HEK293T (cell line): Measurements from ENCODE around the gene KNSTRN.
A peak's percentile ranks its signal among the peaks of the same experiment; 100 is the strongest.

ENCODE experiments used
- CTCF ChIA-PET: fragments of 350-600 bp; formaldehyde crosslinking; extraction: SDS; loops from one replicate; lab custom pipeline; 2021; ENCODE audit warnings: antibody characterized with exemption, inconsistent platforms; lab: Yijun Ruan, JAX
- POLR2A ChIA-PET: fragments of 350-600 bp; formaldehyde crosslinking; extraction: SDS; loops from one replicate; lab custom pipeline; 2020; ENCODE audit warnings: antibody characterized with exemption, inconsistent platforms; lab: Yijun Ruan, JAX
- DNase-seq: peaks from one replicate; pipeline ENCODE4 v3.0.0; 2012; ENCODE audit warnings: mixed read lengths; ENCODE audit errors: extremely low spot score
- ARNT ChIP-seq: fragments of 450-650 bp; IDR thresholded peaks from 2 replicates; pipeline ENCODE4 v1.6.1; 2017; ENCODE audit warnings: mild to moderate bottlenecking
- BHLHE40 ChIP-seq: fragments of 450-650 bp; IDR thresholded peaks from 2 replicates; pipeline ENCODE4 v1.6.1; 2016; ENCODE audit warnings: mild to moderate bottlenecking, moderate library complexity, borderline replicate concordance
- CTBP1 ChIP-seq: fragments of 450-650 bp; IDR thresholded peaks from 2 replicates; pipeline ENCODE4 v1.6.1; 2016; ENCODE audit warnings: borderline replicate concordance
- ELF4 ChIP-seq: fragments of 450-650 bp; IDR thresholded peaks from 2 replicates; pipeline ENCODE4 v1.6.1; 2017; ENCODE audit warnings: antibody characterized with exemption
- FOXA1 ChIP-seq: fragments of 450-650 bp; IDR thresholded peaks from 2 replicates; pipeline ENCODE4 v1.6.1; 2016; ENCODE audit warnings: mild to moderate bottlenecking
- FOXK2 ChIP-seq: fragments of 450-650 bp; IDR thresholded peaks from 2 replicates; pipeline ENCODE4 v1.6.1; 2016; ENCODE audit warnings: mild to moderate bottlenecking
- FOXM1 ChIP-seq: fragments of 450-650 bp; IDR thresholded peaks from 2 replicates; pipeline ENCODE4 v1.6.1; 2017; ENCODE audit warnings: mild to moderate bottlenecking, borderline replicate concordance
- HDGF ChIP-seq: fragments of 450-650 bp; IDR thresholded peaks from 2 replicates; pipeline ENCODE4 v1.6.1; 2017; ENCODE audit warnings: antibody characterized with exemption, borderline replicate concordance
- L3MBTL2 ChIP-seq: fragments of 450-650 bp; conservative IDR thresholded peaks from 2 replicates; pipeline ENCODE4 v1.6.1; 2016; ENCODE audit warnings: mild to moderate bottlenecking
- LEF1 ChIP-seq: fragments of 450-650 bp; IDR thresholded peaks from 2 replicates; pipeline ENCODE4 v1.6.1; 2017; ENCODE audit warnings: mild to moderate bottlenecking, borderline replicate concordance
- NFRKB ChIP-seq: fragments of 450-650 bp; IDR thresholded peaks from 2 replicates; pipeline ENCODE4 v1.6.1; 2016; ENCODE audit warnings: mild to moderate bottlenecking, moderate library complexity
- PKNOX1 ChIP-seq: fragments of 450-650 bp; IDR thresholded peaks from 2 replicates; pipeline ENCODE4 v1.6.1; 2016
- SP1 ChIP-seq: fragments of 450-650 bp; IDR thresholded peaks from 2 replicates; pipeline ENCODE4 v1.6.1; 2017
- SUZ12 ChIP-seq: fragments of 450-650 bp; IDR thresholded peaks from 2 replicates; pipeline ENCODE4 v1.6.1; 2016; ENCODE audit warnings: mild to moderate bottlenecking
- TARDBP ChIP-seq: fragments of 450-650 bp; IDR thresholded peaks from 2 replicates; pipeline ENCODE4 v1.6.1; 2016
- ZNF384 ChIP-seq: fragments of 450-650 bp; IDR thresholded peaks from 2 replicates; pipeline ENCODE4 v1.6.1; 2016

Gene KNSTRN

DNA sequence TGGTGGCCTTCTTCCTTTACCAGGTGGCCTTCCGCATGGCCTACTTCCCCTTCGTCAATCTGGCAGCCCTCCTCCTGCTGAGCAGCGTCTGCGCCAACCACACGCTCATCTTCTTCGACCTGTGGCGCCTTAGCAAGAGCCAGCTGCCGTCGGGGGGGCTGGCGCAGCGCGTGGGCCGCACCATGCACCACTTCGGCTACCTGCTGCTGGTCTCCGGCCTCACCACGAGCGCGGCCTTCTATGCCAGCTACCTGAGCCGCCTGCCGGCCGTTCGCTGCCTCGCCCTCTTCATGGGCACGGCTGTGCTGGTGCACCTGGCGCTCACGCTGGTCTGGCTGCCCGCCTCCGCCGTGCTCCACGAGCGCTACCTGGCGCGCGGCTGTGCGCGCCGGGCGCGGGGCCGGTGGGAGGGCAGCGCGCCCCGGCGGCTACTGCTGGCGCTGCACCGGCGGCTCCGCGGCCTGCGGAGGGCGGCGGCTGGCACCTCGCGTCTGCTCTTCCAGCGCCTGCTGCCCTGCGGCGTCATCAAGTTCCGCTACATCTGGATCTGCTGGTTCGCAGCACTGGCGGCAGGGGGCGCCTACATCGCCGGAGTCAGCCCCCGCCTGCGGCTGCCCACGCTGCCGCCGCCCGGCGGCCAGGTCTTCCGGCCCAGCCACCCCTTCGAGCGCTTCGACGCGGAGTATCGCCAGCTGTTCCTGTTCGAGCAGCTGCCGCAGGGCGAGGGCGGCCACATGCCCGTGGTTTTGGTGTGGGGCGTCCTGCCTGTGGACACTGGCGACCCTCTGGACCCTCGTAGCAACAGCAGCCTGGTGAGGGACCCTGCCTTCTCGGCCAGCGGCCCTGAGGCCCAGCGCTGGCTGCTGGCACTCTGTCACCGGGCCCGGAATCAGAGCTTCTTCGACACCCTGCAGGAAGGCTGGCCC, 14.6 kb upstream of the KNSTRN start:
- peak; percentile 95 for TF ChIP-seq L3MBTL2
- TF ChIP-seq FOXM1, result no peak
- DNase-seq, result peak; percentile 82
- CTCF ChIA-PET, result interaction anchor here (0.7 to 1.1 kb wide), 4 partner anchors 25 to 152 kb away, joined by 3 read pairs; no protein-coding TSS in a partner anchor
- POLR2A ChIA-PET, result interaction anchor here (1.0 to 1.1 kb wide), 2 partner anchors 14 to 23 kb away, joined by 3 to 5 read pairs; partner anchors contain the start of gene KNSTRN

DNA sequence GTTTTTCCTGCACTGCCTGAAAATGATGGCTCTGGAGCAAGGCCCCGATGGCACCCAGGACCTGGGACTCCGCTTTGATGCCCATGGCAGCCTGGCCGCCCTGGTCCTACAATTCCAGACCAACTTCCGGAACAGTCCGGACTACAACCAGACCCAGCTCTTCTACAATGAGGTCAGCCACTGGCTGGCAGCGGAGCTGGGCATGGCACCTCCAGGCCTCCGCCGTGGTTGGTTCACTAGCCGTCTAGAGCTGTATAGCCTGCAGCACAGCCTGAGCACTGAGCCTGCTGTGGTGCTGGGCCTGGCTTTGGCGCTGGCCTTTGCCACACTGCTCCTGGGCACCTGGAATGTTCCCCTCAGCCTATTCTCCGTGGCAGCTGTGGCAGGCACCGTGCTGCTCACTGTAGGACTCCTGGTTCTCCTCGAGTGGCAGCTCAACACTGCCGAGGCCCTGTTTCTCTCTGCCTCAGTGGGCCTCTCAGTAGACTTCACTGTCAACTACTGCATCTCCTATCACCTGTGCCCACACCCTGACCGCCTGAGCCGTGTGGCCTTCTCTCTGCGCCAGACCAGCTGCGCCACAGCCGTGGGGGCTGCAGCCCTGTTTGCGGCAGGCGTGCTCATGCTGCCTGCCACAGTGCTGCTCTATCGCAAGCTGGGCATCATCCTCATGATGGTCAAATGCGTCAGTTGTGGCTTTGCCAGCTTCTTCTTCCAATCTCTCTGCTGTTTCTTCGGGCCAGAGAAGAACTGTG, 13.6 kb upstream of the KNSTRN start:
- ChIA-PET POLR2A (interaction anchor here (1.0 to 1.5 kb wide), 3 partner anchors 13 to 37 kb away, joined by 3 to 5 read pairs (median 4); partner anchors contain the start of genes IVD and KNSTRN), CTCF (interaction anchor here (0.6 to 1.2 kb wide), 7 partner anchors 14 to 151 kb away, joined by 3 to 4 read pairs (median 3); partner anchors contain the start of gene IVD)
- no peak for TF ChIP-seq ELF4
- TF ChIP-seq SP1, result no peak
- no peak for TF ChIP-seq FOXA1
- no peak for TF ChIP-seq CTBP1
- TF ChIP-seq BHLHE40, result no peak
- TF ChIP-seq SUZ12, result no peak
- TF ChIP-seq PKNOX1, result no peak
- no peak for TF ChIP-seq TARDBP
- TF ChIP-seq FOXK2, result no peak
- TF ChIP-seq LEF1, result no peak
- TF ChIP-seq L3MBTL2, result no peak
- no peak for TF ChIP-seq HDGF
- TF ChIP-seq FOXM1, result no peak
- no peak for TF ChIP-seq ARNT
- no peak for DNase-seq

DNA sequence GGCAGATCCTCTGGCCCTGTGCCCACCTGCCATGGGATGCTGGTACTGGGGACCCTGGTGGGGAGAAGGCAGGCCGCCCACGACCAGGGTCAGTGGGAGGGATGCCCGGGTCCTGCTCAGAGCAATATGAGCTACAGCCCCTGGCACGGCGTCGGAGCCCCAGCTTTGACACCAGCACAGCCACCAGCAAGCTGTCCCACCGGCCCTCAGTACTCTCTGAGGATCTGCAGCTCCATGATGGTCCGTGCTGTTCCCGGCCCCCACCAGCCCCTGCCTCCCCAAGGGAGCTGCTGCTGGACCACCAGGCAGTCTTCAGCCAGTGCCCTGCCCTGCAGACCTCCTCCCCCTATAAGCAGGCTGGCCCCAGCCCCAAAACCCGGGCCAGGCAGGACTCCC, 13.0 kb upstream of the KNSTRN start:
- ChIA-PET POLR2A (interaction anchor here (1.5 kb wide), 1 partner anchor 36 kb away, joined by 4 read pairs; the partner anchor contains the start of gene IVD), CTCF (interaction anchor here (0.6 to 1.2 kb wide), 5 partner anchors 13 to 629 kb away, joined by 3 to 4 read pairs (median 3); partner anchors contain the start of gene IVD)

GRCh38 chr15:40369971-40370370, 12.6 kb upstream of the KNSTRN start:
- TF ChIP-seq BHLHE40 (no peak), FOXM1 (no peak), LEF1 (no peak), L3MBTL2 (no peak), ZNF384 (no peak), FOXA1 (no peak), ARNT (no peak), HDGF (no peak), NFRKB (no peak), TARDBP (no peak), ELF4 (no peak), FOXK2 (no peak), PKNOX1 (no peak), CTBP1 (no peak), SP1 (no peak)
- CTCF ChIA-PET, result interaction anchor here (0.6 to 1.2 kb wide), 2 partner anchors 33 to 629 kb away, joined by 3 to 4 read pairs; no protein-coding TSS in a partner anchor
- POLR2A ChIA-PET, result interaction anchor here (1.5 kb wide), 1 partner anchor 36 kb away, joined by 4 read pairs; the partner anchor contains the start of gene IVD
- no peak for DNase-seq

More for the DNA sequence above, 13.0 kb upstream of the KNSTRN start:
- no peak for TF ChIP-seq FOXM1
- TF ChIP-seq FOXA1, result no peak
- no peak for TF ChIP-seq BHLHE40
- TF ChIP-seq ZNF384, result no peak
- no peak for TF ChIP-seq NFRKB
- TF ChIP-seq PKNOX1, result no peak
- TF ChIP-seq FOXK2, result no peak
- no peak for TF ChIP-seq TARDBP
- no peak for TF ChIP-seq ARNT
- TF ChIP-seq SP1, result no peak
- no peak for TF ChIP-seq ELF4
- no peak for TF ChIP-seq HDGF
- TF ChIP-seq SUZ12, result no peak
- TF ChIP-seq CTBP1, result no peak
- no peak for TF ChIP-seq L3MBTL2
- no peak for TF ChIP-seq LEF1
- DNase-seq, result no peak

DNA sequence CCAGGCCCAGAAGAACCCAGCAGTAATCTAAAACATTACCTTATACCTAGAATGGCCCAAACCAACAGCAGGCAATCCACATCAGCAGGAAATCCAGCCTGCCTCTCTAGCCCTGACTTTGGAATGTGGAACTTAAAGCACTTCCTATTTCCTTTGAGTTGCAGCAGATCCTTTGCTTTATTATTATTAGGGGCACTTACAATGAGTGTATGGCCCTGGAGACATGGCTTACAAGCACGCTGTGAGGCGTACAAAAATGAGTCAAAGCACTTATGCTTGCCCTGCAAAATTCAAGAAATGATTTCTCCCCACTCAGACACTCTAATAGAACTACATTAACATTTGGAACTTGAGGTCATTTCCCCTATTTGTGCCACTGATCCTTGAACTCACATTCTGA, 9.5 kb upstream of the KNSTRN start:
- TF ChIP-seq TARDBP, result no peak
- no peak for TF ChIP-seq FOXA1
- TF ChIP-seq HDGF, result no peak
- no peak for TF ChIP-seq NFRKB
- POLR2A ChIA-PET, result interaction anchor here (1.4 kb wide), 1 partner anchor 10 kb away, joined by 9 read pairs; the partner anchor contains the start of gene KNSTRN
- DNase-seq, result no peak
- CTCF ChIA-PET, result no interaction called here
